GM21529 (cell line): ENCODE results near the gene WTAP.
A peak's percentile ranks its signal among the peaks of the same experiment; 100 is the strongest.
"Not testable (repeated sequence)": the region's sequence is repeated elsewhere in the genome, so short reads cannot be mapped to it uniquely, and the experiment has no call there.

Source experiments
- ATAC-seq: cut with Tn5 transposase; IDR thresholded peaks from one replicate; pipeline ENCODE4 v1.9.1; 2021; ENCODE audit not compliant: unreplicated experiment

The WTAP gene

GRCh38 chr6:159726918-159727716, at the start of gene WTAP:
Gene WTAP, plus strand, starts transcription at chr6:159727506. Its CDS starts 8,760 bp downstream, at chr6:159736266.
- peak; percentile 82 for ATAC-seq

GRCh38 chr6:159677506-159678165, 49.7 kb upstream of the WTAP start:
- no peak for ATAC-seq

- ATAC-seq, result no peak
These were observed 48.7 kb upstream of the WTAP start for GRCh38 chr6:159678574-159678973.

GRCh38 chr6:159679091-159680077, 47.9 kb upstream of the WTAP start:
- peak; percentile 45 for ATAC-seq

GRCh38 chr6:159680104-159680503, 47.2 kb upstream of the WTAP start:
- ATAC-seq, result peak; percentile 25

- ATAC-seq, result no peak
These were observed 46.0 kb upstream of the WTAP start for GRCh38 chr6:159681191-159681880.

GRCh38 chr6:159682295-159682694, 45.0 kb upstream of the WTAP start:
- ATAC-seq, result no peak

GRCh38 chr6:159682810-159683209, 44.5 kb upstream of the WTAP start:
- no peak for ATAC-seq

GRCh38 chr6:159684013-159684304, 43.3 kb upstream of the WTAP start:
- ATAC-seq, result no peak

GRCh38 chr6:159686040-159686439, 41.3 kb upstream of the WTAP start:
- ATAC-seq, result no peak

GRCh38 chr6:159686703-159687102, 40.6 kb upstream of the WTAP start:
- no peak for ATAC-seq

- ATAC-seq, result no peak
These were observed 40.0 kb upstream of the WTAP start for GRCh38 chr6:159687341-159687740.

- no peak for ATAC-seq
These were observed 38.9 kb upstream of the WTAP start for GRCh38 chr6:159688266-159688905.

GRCh38 chr6:159689001-159689400, 38.3 kb upstream of the WTAP start:
- no peak for ATAC-seq

- not testable (repeated sequence) for ATAC-seq
These were observed 37.2 kb upstream of the WTAP start for GRCh38 chr6:159690135-159690534.

- no peak for ATAC-seq
These were observed 36.0 kb upstream of the WTAP start for GRCh38 chr6:159691133-159691962.

- no peak for ATAC-seq
These were observed 35.4 kb upstream of the WTAP start for GRCh38 chr6:159691963-159692287.

GRCh38 chr6:159692303-159693127, 34.8 kb upstream of the WTAP start:
- peak; percentile 38 for ATAC-seq
